Measurements from ENCODE around the gene DNASE1L3. TPM values are rescaled to one million over a fixed set of nuclear protein-coding genes. Genes with fewer than 3 reads are reported as not detected.
"Not testable (repeated sequence)": the region's sequence is repeated elsewhere in the genome, so short reads cannot be mapped to it uniquely, and the experiment has no call there.

The DNASE1L3 gene
- total RNA-seq, 2 donors from 2014 or later: 7.5 to 9.3 TPM

DNA sequence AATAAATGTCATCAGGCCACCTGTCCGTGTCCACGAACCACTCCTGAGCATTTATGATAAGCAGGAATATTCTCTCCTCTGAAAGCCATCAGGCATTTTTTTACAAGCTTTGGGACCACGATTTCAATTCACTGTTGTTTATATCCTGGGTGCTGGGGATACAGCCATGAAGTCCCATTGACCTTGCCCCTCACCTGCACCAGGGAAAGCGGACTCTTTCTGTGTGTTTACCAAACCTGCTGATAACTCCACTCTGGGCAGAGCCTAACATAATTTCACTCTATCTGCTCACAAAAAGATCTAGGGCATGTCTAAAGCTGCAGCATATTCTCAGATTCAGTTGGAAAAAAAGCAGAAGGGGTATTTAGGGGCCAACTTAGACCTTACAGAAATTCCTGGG is 4.8 kb downstream of the DNASE1L3 start:
- intact Hi-C loops (cut with DNase I): no loop called here

DNA sequence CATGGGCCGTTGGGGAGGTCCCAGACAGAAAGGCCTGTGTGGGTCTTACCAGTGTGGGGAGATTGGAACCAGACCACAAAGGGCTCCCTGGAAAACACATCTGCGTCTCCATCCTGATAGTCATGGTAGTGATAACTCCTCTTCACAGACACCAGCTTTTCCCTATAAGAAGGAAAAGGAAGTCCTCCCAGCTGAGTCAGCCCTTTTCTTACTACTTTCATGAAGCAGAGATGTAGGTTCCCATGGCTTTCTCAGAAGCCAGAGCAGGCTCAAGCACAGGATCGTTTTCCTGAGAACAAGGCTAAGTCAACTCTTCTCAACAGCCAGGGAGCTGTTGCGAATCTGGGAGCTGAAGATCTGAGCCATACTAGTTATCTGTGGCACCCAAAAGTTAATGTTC is 6.1 kb downstream of the DNASE1L3 start:
- peak; percentile 42 for DNase-seq (ENCODE audit: low spot score)
- intact Hi-C loops (cut with DNase I): no loop called here

More for the DNA sequence above, 4.8 kb downstream of the DNASE1L3 start:
- DNase-seq (ENCODE audit: low spot score): peak; percentile 35

DNA sequence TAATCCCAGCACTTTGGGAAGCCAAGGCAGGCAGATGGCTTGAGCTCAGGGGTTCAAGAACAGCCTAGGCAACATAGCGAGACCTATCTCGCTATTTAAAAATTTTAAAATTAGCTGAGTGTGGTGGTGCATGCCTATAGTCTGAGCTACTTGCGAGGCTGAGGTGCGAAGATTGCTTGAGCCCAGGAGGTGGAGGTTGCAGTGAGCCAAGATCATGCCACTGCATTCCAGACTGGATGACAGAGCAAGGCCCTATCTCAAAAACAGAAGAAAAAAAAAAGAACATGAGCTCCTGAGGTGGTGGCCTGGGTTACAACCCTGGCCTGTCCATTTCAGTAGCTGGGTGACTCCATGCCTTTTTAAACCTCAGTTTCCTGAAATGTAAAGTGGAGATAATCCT is 7.2 kb downstream of the DNASE1L3 start:
- intact Hi-C loops (cut with DNase I): no loop called here
- DNase-seq (ENCODE audit: low spot score): peak; percentile 15

GRCh38 chr3:58202917-58203360 is 7.8 kb downstream of the DNASE1L3 start:
- intact Hi-C loops (cut with DNase I): no loop called here
- DNase-seq (ENCODE audit: low spot score): peak; percentile 67

DNA sequence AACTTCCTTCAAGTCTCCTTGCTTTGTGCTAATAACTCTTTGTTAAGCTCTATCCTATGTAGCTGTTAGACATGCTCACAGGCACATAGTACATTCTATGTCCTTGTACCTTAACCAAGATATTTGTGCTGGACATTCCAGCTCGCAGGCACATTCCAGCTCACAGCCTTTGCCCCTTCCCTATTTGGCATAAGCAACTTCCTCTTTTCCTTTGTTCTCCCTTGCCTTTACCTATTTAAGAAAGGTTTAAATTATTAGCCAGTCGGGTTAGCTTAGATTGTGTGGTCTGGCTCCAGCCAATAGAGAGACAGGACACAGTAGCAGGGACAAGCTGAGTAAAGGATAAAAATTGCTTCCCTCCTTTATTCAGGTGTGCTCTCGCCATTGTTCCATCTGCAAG is 9.3 kb downstream of the DNASE1L3 start:
- DNase-seq (ENCODE audit: low spot score); intact Hi-C loops (cut with DNase I): not testable (repeated sequence)

- intact Hi-C loops (cut with DNase I): no loop called here
- peak; percentile 16 for DNase-seq (ENCODE audit: low spot score)
These were observed 9.9 kb downstream of the DNASE1L3 start for GRCh38 chr3:58200846-58201355.

DNA sequence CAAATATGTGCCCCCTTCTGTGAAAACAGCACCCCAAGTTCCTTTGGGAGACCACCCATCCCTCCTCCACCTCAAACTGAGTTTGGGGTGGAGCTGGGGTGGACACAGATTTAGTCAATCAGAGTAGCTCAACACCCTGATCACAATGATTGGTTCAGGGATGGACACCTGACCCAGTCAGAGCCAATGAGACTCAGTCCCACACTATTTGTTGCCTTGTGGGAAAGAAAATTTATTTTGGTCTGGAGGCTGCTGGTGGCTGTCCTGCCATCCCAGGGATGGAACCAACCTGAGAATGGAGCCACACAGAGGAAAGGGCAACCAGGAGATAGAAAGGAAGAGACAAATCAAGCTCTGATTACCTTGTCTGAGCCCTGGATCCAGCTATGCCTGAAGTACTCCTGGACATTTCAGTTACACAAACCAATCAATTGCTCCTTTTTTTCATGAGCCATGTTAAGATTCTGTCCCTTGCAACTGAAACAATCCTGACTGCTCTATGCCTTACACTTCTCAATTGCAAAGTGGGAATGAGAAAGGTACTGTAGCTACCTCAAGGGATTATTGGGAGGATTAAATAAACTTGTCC is 10.6 kb downstream of the DNASE1L3 start:
- peak; percentile 15 for DNase-seq (ENCODE audit: low spot score)
- intact Hi-C loops (cut with DNase I): no loop called here

DNA sequence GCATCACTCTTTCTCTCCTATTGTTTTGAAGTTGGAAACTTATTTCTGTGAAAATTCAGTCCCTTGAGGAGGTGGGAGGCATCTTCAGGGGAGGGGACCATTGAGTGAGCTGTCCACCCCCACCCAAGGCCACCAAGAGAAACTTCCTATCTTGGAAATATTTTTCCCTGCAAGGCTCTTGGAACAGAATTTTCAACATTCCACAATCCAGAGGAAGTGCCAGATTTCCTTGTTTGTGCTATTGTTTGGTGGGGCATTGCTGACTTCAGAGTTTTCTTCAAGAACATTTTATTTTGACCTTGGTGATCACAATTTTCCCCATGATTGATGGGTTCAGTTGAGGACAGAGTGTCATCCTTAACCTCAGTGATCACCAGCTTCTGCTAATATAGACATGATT is 12.0 kb downstream of the DNASE1L3 start:
- intact Hi-C loops (cut with DNase I): no loop called here
- DNase-seq (ENCODE audit: low spot score): no peak

GRCh38 chr3:58198362-58198761 is 12.4 kb downstream of the DNASE1L3 start:
- intact Hi-C loops (cut with DNase I): no loop called here
- DNase-seq (ENCODE audit: low spot score): peak; percentile 22

GRCh38 chr3:58197588-58197987 is 13.2 kb downstream of the DNASE1L3 start:
- DNase-seq (ENCODE audit: low spot score): peak; percentile 37
- intact Hi-C loops (cut with DNase I): no loop called here

- intact Hi-C loops (cut with DNase I): no loop called here
- DNase-seq (ENCODE audit: low spot score): no peak
These were observed 16.9 kb downstream of the DNASE1L3 start for GRCh38 chr3:58193682-58194407.

DNA sequence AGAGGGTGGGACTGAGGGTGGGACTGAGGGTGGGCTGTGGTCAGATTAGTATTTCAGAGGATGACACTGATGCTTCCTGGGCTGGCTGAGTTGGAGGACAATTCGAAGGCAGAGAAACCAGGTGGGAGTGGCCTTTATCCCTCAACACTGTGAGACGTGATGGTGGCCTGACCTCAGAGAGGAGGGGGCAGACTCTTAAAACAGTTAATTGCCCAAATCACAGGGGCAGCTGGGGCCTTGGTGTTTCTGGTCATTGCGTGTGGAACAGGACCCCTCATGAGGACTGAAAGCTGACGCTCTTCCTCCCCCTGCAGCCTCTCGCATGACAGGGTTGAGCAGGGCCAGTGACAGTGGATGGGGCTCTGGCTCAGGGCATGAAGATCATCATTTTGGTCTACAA is 18.7 kb downstream of the DNASE1L3 start:
- intact Hi-C loops (cut with DNase I): no loop called here
- peak; percentile 64 for DNase-seq (ENCODE audit: low spot score)

DNA sequence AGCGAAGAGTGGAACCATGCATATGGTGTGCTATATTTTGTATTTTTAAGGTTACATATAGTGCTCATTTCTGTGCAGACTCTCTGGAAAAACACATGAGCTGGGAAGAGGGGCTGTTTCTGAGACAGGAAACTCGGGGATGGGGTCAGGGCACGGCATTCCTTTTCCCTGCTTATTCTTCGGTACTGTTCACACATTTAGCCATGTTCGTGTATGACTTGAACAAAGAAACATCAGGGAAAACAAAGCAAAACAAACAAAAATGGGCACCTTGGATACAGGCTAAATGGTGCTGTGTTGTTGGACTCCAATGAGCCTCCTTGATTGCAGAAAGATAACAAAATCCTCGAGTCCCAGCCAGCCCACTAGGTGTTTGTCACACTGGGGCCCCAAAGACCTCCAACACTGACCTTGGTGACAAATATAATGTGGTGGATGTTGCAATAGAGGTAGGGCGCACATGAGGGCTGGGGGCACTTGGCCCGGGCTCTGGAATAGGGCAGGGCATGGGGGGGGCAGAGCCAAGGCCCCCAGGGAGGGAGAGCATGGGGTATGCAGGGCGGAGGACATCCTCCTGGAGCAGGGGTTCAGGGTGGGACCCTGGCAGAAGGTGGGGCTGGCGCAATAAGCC is 19.3 kb downstream of the DNASE1L3 start:
- DNase-seq (ENCODE audit: low spot score): peak; percentile 35
- intact Hi-C loops (cut with DNase I): no loop called here

GRCh38 chr3:58190882-58191281 is 19.9 kb downstream of the DNASE1L3 start:
- intact Hi-C loops (cut with DNase I): no loop called here
- DNase-seq (ENCODE audit: low spot score): peak; percentile 32

DNA sequence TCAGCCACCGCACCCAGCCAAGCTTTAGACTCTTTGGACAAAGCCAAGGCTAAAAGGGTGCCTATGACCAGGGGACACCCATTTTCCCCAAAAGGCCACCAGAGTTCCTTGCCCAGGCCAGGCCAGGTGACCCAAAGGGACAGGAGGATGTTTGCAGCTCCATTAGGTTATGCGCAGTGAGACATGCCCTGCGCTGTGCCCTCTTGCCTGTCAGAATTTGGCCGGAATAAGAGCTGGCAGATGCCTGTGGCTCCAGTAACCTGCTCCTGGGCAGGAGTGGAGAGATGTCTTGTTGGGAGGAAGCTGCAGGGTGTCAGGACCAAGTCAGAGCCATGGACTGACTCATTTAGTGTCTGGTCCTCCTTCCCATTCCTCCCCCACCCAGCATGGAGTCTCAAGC is 20.5 kb downstream of the DNASE1L3 start:
- intact Hi-C loops (cut with DNase I): no loop called here

GRCh38 chr3:58189691-58190090 is 21.1 kb downstream of the DNASE1L3 start:
- intact Hi-C loops (cut with DNase I): loop anchor here (5.0 kb wide), 2 partner anchors 108 to 1307 kb away; no protein-coding TSS in a partner anchor
- DNase-seq (ENCODE audit: low spot score): peak; percentile 31

More for the DNA sequence above, 20.5 kb downstream of the DNASE1L3 start:
- peak; percentile 58 for DNase-seq (ENCODE audit: low spot score)

- intact Hi-C loops (cut with DNase I): loop anchor here (5.0 kb wide), 2 partner anchors 108 to 1307 kb away; no protein-coding TSS in a partner anchor
- DNase-seq (ENCODE audit: low spot score): peak; percentile 53
These were observed 21.8 kb downstream of the DNASE1L3 start for GRCh38 chr3:58188921-58189451.

DNA sequence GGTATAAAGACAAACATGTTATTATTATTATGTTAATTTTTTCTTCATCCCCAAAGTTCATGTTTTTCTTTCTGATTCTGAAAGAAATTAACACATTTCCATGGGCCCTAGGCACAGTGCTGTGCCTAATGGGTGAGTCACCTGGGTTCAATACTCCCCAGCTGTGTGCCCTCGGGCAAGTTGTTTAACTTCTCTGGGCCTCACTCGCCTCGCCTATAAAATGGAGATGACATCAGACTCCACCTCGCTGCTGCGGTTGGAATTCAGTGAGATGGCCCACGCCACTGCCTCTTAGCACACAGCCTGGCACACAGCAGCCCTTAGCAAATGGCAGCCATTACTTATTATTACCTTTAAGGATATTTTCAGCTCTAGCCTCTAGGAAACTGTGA is 22.6 kb downstream of the DNASE1L3 start:
- peak; percentile 52 for DNase-seq (ENCODE audit: low spot score)
- intact Hi-C loops (cut with DNase I): loop anchor here (5.0 kb wide), 2 partner anchors 109 to 1306 kb away; no protein-coding TSS in a partner anchor

DNA sequence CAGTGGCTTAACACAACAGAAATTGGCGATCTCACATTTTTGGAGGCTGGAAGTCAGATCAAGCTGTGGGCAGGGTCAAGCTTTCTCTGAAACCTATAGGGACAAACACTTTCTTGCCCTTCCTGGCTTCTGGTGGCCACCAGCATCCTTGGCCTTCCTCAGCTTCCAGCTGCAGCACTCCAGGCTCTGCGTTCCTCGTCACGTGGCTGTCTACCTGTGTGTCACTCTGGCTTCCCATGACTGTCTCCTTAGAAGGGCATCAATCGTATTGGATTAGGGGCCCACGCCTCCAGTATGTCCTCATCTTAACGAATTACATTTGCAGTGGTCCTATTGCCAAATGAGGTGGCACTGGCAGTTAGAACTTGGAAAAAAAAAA is 25.8 kb downstream of the DNASE1L3 start:
- intact Hi-C loops (cut with DNase I): loop anchor here (5.0 kb wide), 2 partner anchors 112 to 1303 kb away; no protein-coding TSS in a partner anchor
- DNase-seq (ENCODE audit: low spot score): peak; percentile 76
